ENCODE data around the gene CMPK2.
"Not testable (repeated sequence)": the region's sequence is repeated elsewhere in the genome, so short reads cannot be mapped to it uniquely, and the experiment has no call there.

Gene CMPK2

GRCh38 chr2:6858466-6859027, 7.2 kb downstream of the CMPK2 start:
- H3K9me3 ChIP-seq (ENCODE audit: control insufficient read depth, insufficient read depth, low read depth, low read length); POLR2A ChIA-PET; H3K36me3 ChIP-seq (ENCODE audit: control insufficient read depth in 2 of 2, insufficient read depth in 1 of 2, low read length in 2 of 2); H3K4me3 ChIP-seq (ENCODE audit: low read depth, low read length); H3K4me1 ChIP-seq (ENCODE audit: control insufficient read depth, insufficient read depth, low read length); H3K27ac ChIP-seq (ENCODE audit: extremely low read depth, low read depth, low read length); CTCF ChIA-PET: not testable (repeated sequence)
- peak; percentile 60; the same call in 1 of the 2 replicates for TF ChIP-seq ZNF707 (tag by site-specific recombination; IDR thresholded peaks at IDR 0.05)

- TF ChIP-seq KLF10 (tag by site-specific recombination; IDR thresholded peaks at IDR 0.05) (no peak), YY2 (tag by site-specific recombination; IDR thresholded peaks at IDR 0.05) (no peak), ZNF391 (tag by site-specific recombination; IDR thresholded peaks at IDR 0.05; ENCODE audit: borderline replicate concordance, low read depth) (no peak), ZNF776 (tag by site-specific recombination; IDR thresholded peaks at IDR 0.05; ENCODE audit: borderline replicate concordance) (no peak), HOXD13 (CRISPR knock-in tag; IDR thresholded peaks at IDR 0.05; ENCODE audit: borderline replicate concordance) (no peak), ZNF350 (tag by site-specific recombination; IDR thresholded peaks at IDR 0.05) (no peak), IKZF3 (tag by site-specific recombination; IDR thresholded peaks at IDR 0.05) (no peak), ZNF626 (tag by site-specific recombination; IDR thresholded peaks at IDR 0.05) (no peak), ZNF596 (tag by site-specific recombination; IDR thresholded peaks at IDR 0.05) (no peak), CTCF (tag by site-specific recombination; IDR thresholded peaks at IDR 0.05) (no peak), GFI1B (tag by site-specific recombination; IDR thresholded peaks at IDR 0.05) (no peak), ZNF214 (tag by site-specific recombination; IDR thresholded peaks at IDR 0.05; ENCODE audit: borderline replicate concordance) (no peak), SCRT1 (tag by site-specific recombination; IDR thresholded peaks at IDR 0.05; ENCODE audit: borderline replicate concordance) (no peak)
- Histone ChIP-seq H3K9me3 (ENCODE audit: control insufficient read depth, insufficient read depth, low read depth, low read length) (no peaks in the 10 kb centered on the region), H3K36me3 (ENCODE audit: control insufficient read depth in 2 of 2, insufficient read depth in 1 of 2, low read length in 2 of 2) (peaks cover 0 to 5% of the 10 kb centered on the region in 2 experiments; a peak in 1 of 3 replicates), H3K4me3 (ENCODE audit: low read depth, low read length) (no peak overlapping the region), H3K27ac (ENCODE audit: extremely low read depth, low read depth, low read length) (no peak overlapping the region), H3K4me1 (ENCODE audit: control insufficient read depth, insufficient read depth, low read length) (no peaks in the 10 kb centered on the region)
- ChIA-PET CTCF (no interaction called here), POLR2A (no interaction called here)
Observed at GRCh38 chr2:6856548-6856920, 9.2 kb downstream of the CMPK2 start.

DNA sequence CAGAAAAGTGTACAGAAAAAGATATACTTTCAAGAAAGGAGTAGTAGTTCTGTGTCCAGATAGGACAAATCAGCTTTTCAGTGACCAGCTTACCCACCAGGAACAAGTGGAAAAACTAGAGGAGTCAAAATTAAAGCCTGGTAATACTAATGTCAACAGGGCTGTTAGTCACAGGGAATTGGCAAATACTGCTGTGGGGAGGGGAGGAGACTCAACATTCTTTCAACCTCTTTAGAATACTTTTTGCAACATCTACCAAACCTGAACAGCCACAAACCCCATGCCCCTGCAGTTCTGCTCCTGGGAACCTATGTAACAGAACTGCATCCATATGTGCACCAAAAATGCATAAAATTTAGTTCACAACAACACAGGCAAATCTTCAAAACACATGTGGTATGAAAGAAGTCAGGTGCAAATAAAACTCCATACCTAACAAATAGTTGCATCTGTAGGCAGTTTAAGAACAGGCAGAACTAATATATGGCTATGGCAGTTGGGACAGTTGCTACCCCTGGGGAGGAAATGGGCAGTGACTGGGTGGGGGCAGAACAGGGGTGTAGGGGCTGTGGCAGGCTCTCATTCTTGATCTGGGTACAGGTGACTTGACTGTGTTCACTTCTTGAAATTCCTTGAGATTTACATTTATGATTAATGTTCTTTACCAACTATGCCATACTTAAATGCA, 9.7 kb downstream of the CMPK2 start:
- Histone ChIP-seq H3K4me1 (ENCODE audit: control insufficient read depth, insufficient read depth, low read length) (no peaks in the 10 kb centered on the region), H3K36me3 (ENCODE audit: control insufficient read depth in 2 of 2, insufficient read depth in 1 of 2, low read length in 2 of 2) (peaks cover 0 to 5% of the 10 kb centered on the region in 2 experiments; a peak in 1 of 3 replicates), H3K27ac (ENCODE audit: extremely low read depth, low read depth, low read length) (no peak overlapping the region), H3K4me3 (ENCODE audit: low read depth, low read length) (no peak overlapping the region), H3K9me3 (ENCODE audit: control insufficient read depth, insufficient read depth, low read depth, low read length) (no peaks in the 10 kb centered on the region)
- CTCF ChIA-PET = no interaction called here
- no peak for TF ChIP-seq TRIM28 (IDR thresholded peaks at IDR 0.05; ENCODE audit: borderline replicate concordance, low read length)
- no peak for TF ChIP-seq SETDB1 (IDR thresholded peaks at IDR 0.05; ENCODE audit: insufficient read length, low read length)
- no peak for TF ChIP-seq ZNF521 (tag by site-specific recombination; IDR thresholded peaks at IDR 0.05)
- TF ChIP-seq ZNF26 (tag by site-specific recombination; IDR thresholded peaks at IDR 0.05) = no peak
- no peak for TF ChIP-seq RBAK (tag by site-specific recombination; IDR thresholded peaks at IDR 0.05)
- no peak for TF ChIP-seq TSHZ1 (tag by site-specific recombination; IDR thresholded peaks at IDR 0.05; ENCODE audit: borderline replicate concordance)
- no peak for TF ChIP-seq SCRT2 (tag by site-specific recombination; IDR thresholded peaks at IDR 0.05)
- no peak for TF ChIP-seq ZNF404 (tag by site-specific recombination; IDR thresholded peaks at IDR 0.05)
- POLR2A ChIA-PET = no interaction called here

Measured in HEK293 (cell line).